Measurements from ENCODE around the gene SLC6A15. TPM values are rescaled to one million over a fixed set of nuclear protein-coding genes. Genes with fewer than 3 reads are reported as not detected.

Gene SLC6A15
- polyA plus RNA-seq (ENCODE audit: low read depth in 6 of 6), result not detected

DNA sequence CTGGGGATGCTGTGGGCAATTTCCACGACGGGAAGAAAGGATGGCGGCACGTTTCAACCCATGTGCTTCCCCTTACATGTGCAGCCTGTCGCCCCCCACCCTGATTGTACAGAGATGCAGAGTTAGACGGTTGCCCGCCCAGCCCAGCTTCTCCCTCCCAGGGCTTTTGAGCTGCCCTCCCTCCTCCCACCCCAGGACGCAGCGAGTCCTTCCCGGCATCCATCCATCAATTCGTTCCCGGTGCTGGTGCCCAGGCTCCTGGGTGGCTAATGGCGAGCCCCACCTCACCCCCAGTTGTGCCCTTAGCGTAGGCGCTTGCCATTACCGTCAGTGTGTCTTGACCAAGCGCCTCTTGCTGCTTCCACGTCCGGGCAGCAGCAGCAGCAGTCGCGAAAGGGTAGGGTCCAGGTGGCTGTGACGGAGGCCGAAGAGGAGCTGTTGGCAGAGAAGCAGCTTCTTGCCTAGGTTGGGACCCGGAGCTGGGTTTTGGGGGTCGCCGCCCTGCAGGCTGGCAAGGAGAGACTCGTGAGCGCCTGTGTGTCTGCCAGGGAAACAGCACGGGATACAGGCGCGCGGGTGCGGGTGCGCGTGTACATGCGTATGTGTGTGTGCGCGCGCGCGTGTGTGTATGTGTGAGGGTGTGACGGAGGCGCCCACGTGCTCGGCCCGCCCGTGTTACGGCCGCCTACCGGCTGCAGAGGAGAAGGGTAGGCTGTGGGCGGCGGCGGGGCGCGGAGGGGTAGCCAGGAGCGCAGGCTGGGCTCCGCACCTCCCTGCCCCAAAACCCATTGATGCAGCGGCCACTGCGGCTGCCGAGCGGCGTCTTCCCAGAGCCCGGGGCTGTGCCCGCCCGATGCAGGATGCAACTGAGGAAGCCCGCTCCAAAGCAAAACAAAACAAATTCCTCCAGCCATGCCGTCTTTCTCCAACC, at the start of gene SLC6A15:
Gene SLC6A15 (minus strand): TSS at position 602 of the 931 bp plus-strand sequence. CDS start 20,679 bp downstream, outside the sequence.
- no peak for DNase-seq
- Mint-ChIP-seq H3K4me1 (peaks cover 2 to 18% (median 11%) of the 10 kb centered on the region in 3 donors), H3K27ac (peak within 1 kb of the TSS in 2 of 6 donors; percentile 15 to 88), H3K9me3 (peaks cover 0 to 8% (median 1%) of the 10 kb centered on the region in 7 donors), H3K4me3 (peak within 1 kb of the TSS in 5 of 8 donors; percentile 32 to 81 (median 40)), H3K27me3 (peaks cover 27 to 46% (median 45%) of the 10 kb centered on the region in 3 donors), H3K36me3 (no peaks in the 10 kb centered on the region)
- ATAC-seq (ENCODE audit: low read depth in 2 of 2), result no peak

DNA sequence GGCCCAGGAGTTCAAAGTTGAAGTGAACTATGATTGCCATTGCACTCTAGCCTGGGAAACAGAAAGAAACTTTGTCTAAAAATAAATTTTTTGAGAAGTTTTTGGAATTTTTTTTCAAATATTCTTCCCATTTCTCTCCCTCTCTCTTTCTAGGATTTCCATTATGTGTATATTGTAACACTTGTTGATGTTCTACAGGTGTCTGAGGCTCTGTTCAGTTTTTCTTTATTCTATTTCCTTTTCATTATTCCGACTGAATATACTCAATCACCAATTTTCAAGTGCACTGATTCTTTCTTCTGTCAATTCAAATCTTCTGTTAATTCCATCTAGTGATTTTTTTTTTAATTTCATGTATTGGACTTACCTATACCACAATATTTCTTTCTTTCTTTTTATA, 48.3 kb upstream of the SLC6A15 start:
- Mint-ChIP-seq H3K27me3 (no peaks in the 10 kb centered on the region), H3K4me1 (no peaks in the 10 kb centered on the region), H3K36me3 (no peaks in the 10 kb centered on the region), H3K9me3 (peaks cover 0 to 2% (median 0%) of the 10 kb centered on the region in 7 donors), H3K4me3 (no peak overlapping the region), H3K27ac (no peak overlapping the region)
- DNase-seq (no peak), ATAC-seq (ENCODE audit: low read depth in 2 of 2) (no peak)

DNA sequence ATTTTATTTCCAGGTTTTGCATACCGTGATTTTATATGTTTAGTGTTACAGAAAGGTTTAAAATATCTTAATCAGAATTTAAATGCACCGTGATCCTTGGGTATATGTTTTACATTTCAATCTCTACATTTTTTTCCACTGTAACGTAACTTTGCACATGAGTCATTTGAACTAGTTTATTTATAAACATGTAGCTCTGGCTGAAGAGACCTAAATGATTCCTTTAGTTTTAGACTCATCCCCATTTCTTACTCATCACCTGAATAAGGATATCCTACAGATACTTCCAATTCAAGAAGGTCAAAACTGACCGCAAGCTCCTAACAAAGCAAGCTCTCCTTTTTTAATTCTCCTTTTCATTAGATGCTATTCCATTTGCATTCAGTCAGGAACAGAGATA, 42.7 kb upstream of the SLC6A15 start:
- Mint-ChIP-seq H3K9me3 (no peaks in the 10 kb centered on the region), H3K36me3 (no peaks in the 10 kb centered on the region), H3K4me1 (no peaks in the 10 kb centered on the region), H3K4me3 (no peak overlapping the region), H3K27me3 (no peaks in the 10 kb centered on the region), H3K27ac (no peak overlapping the region)
- ATAC-seq (ENCODE audit: low read depth in 2 of 2), result no peak
- DNase-seq, result no peak

DNA sequence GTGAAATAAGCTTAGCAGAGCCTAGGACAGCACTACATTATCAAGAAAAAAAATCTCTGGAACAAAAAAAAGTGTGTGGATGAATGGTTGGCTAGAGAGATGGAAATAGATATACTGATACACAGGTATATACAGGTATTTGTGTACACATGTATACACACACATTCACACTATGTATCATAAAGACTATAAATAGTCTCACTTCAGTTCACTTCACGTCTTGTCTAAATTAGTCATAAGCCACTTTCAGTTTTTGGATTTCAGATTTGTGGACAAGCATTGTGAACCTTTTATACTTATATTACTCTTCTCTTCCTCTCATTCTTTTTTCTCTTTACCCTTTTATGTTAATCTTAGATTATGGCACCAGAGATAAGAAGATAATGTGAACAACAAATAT, 41.8 kb upstream of the SLC6A15 start:
- DNase-seq, result no peak
- Mint-ChIP-seq H3K27ac (no peak overlapping the region), H3K9me3 (no peaks in the 10 kb centered on the region), H3K4me1 (no peaks in the 10 kb centered on the region), H3K4me3 (no peak overlapping the region), H3K27me3 (no peaks in the 10 kb centered on the region), H3K36me3 (no peaks in the 10 kb centered on the region)
- no peak for ATAC-seq (ENCODE audit: low read depth in 2 of 2)

DNA sequence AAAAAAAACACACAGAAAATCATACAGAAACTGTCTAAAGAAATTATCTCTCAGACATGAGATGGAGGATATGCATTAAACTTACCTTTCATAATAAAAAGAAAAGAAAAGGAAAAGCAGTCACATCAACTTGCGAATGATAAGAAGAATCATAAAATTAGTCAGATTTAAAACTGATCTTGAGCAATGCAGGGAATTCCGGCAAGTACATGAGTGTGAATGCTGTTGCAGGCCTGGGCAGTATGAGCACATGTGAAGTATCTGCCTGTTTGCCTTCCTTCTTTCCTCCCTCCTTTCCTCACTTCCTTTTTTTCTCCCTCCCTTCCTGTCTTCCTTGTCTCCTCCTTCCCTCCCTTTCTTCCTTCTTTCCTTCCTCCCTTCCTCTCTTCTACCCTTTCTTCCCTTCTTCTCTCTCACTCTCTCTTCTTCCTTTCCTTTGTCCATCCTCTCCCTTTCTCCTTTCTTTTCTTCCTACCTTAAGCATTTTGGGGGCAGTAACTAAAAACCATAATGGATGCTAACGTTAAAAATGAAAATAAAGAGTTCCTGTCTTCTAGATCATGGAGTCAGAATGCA, 38.5 kb upstream of the SLC6A15 start:
- Mint-ChIP-seq H3K4me3 (no peak overlapping the region), H3K27me3 (no peaks in the 10 kb centered on the region), H3K36me3 (no peaks in the 10 kb centered on the region), H3K4me1 (no peaks in the 10 kb centered on the region), H3K9me3 (no peaks in the 10 kb centered on the region), H3K27ac (no peak overlapping the region)
- no peak for ATAC-seq (ENCODE audit: low read depth in 2 of 2)
- no peak for DNase-seq

DNA sequence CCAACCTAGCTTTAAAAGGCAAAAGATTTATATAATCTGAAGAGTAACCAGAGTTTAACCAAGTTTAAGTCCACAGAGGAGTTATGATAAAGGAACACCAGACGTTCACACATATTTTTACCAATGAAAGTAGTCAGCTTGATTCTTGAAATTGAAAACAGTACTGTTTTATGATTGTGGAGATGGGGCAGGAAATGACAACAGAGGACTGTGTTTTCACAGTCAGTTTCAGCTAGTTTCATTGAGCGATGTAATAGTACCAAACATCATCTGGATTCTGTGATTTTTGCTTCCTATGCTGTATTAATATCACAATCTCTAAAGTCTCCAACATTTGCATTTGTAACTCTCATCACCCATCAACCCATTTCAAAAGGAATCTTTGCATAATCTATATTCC, 34.2 kb upstream of the SLC6A15 start:
- Mint-ChIP-seq H3K4me3 (no peak overlapping the region), H3K27me3 (no peaks in the 10 kb centered on the region), H3K9me3 (peaks cover 0 to 3% (median 0%) of the 10 kb centered on the region in 7 donors), H3K4me1 (no peaks in the 10 kb centered on the region), H3K36me3 (no peaks in the 10 kb centered on the region), H3K27ac (no peak overlapping the region)
- ATAC-seq (ENCODE audit: low read depth in 2 of 2), result no peak
- DNase-seq, result no peak

DNA sequence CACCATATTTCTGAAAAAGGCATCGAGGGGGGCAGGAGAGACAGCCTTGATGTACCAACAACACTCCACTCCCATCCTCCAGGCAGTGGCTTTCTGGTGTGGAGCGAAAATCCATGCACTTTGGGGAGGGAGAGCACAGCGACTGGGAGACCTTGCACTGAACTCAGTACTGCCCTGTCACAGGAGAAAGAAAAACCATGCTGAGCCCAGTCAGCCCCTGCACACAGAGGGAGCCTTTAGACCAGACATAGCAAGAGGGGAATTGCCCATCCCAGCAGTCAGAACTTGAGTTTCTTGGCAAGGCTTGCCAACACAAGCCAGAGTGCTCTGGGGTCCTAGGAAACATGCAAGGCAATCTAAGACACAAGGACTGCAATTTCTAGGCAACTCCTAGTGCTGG, 24.8 kb upstream of the SLC6A15 start:
- Mint-ChIP-seq H3K36me3 (no peaks in the 10 kb centered on the region), H3K27me3 (no peaks in the 10 kb centered on the region), H3K4me3 (no peak overlapping the region), H3K4me1 (no peaks in the 10 kb centered on the region), H3K9me3 (peaks cover 0 to 13% (median 0%) of the 10 kb centered on the region in 7 donors), H3K27ac (no peak overlapping the region)
- ATAC-seq (ENCODE audit: low read depth in 2 of 2) (no peak), DNase-seq (no peak)

DNA sequence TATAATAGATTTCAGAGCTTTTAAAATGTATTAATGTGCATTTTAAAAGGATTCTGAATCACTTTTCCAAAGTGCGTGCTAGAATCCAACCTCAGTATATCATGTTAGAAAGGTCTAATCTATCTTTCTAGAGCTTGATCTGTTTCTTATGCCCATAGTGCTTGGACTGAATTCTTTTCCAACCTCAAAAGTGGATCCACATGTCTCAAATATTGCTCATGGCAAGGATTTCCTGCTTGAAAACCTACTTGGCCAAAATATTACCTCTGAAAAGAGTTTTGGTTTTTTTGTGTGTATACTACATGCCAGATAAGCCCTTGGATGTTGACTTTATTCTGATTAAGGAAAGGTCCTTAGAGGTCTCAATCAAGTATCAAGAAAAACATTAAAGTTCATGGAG, 16.9 kb upstream of the SLC6A15 start:
- H3K4me3 Mint-ChIP-seq, result no peak overlapping the region
- no peaks in the 10 kb centered on the region for H3K36me3 Mint-ChIP-seq
- H3K27ac Mint-ChIP-seq, result no peak overlapping the region
- no peaks in the 10 kb centered on the region for H3K4me1 Mint-ChIP-seq
- H3K9me3 Mint-ChIP-seq, result peaks cover 0 to 5% (median 2%) of the 10 kb centered on the region in 7 donors
- no peaks in the 10 kb centered on the region for H3K27me3 Mint-ChIP-seq
- DNase-seq (no peak), ATAC-seq (ENCODE audit: low read depth in 2 of 2) (no peak)

DNA sequence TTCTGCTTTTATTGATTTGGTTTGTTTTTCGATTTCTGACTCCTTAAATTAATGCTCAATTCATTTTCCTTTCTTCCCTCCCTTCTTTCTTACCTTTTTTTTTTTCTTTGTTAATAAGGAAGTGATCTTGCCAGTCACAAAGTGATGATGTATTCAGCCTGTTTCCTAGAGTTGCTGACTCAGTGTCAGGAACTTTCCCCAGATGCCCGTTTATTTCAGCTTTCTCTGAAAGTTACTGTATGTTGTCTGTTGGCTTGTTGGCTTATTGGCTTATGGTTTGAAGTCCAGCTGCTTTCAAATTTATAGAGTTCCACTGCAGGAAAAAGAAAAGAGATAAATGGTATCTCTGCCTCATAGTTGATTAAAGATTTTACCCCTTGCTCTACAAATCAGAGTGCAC, 12.4 kb upstream of the SLC6A15 start:
- H3K27ac Mint-ChIP-seq, result no peak overlapping the region
- H3K9me3 Mint-ChIP-seq, result no peaks in the 10 kb centered on the region
- ATAC-seq (ENCODE audit: low read depth in 2 of 2) (no peak), DNase-seq (no peak)
- H3K27me3 Mint-ChIP-seq, result peaks cover 0 to 5% (median 0%) of the 10 kb centered on the region in 3 donors
- H3K4me1 Mint-ChIP-seq, result no peaks in the 10 kb centered on the region
- no peak overlapping the region for H3K4me3 Mint-ChIP-seq
- no peaks in the 10 kb centered on the region for H3K36me3 Mint-ChIP-seq

DNA sequence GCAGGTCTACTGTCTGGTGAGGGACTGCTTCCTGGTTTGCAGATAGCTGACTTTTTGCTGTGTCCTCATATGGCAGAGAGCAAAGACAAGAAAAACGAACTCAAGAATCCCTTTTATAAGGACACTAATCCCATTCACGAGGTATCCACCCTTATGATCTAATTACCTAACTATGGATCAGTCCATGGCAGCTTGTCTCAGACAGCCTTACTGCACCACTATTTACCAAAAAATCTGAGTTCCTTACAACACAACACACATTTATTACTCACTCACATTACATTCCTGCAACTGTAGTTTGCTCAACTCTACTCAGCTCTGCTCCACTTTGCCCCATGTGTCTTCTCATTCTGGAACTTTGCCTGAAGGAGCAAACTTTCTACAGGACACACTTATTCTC, 10.1 kb upstream of the SLC6A15 start:
- Mint-ChIP-seq H3K4me3 (no peak overlapping the region), H3K27me3 (peaks cover 0 to 5% (median 0%) of the 10 kb centered on the region in 3 donors), H3K27ac (no peak overlapping the region), H3K9me3 (peaks cover 0 to 4% (median 0%) of the 10 kb centered on the region in 7 donors), H3K4me1 (no peaks in the 10 kb centered on the region), H3K36me3 (no peaks in the 10 kb centered on the region)
- no peak for ATAC-seq (ENCODE audit: low read depth in 2 of 2)
- no peak for DNase-seq

DNA sequence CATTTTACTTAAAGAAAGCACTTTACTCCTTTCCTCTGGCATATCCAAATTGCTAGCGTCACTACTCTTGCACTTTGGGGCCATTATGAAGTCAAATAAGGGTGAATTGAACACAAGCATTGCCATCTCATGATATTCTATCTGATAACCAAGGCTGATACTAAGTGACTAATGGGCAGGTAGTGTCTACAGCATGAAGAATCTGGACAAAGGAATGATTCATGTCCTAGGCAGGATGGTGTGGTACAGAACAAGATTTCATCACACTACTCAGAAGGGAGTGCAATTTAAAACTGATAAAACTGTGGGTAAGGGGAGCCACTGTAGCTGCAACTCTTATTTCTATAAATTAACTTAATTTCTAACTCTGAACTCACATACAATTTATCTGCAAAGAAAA, 7.7 kb upstream of the SLC6A15 start:
- ATAC-seq (ENCODE audit: low read depth in 2 of 2), result no peak
- Mint-ChIP-seq H3K27me3 (peaks cover 0 to 9% (median 6%) of the 10 kb centered on the region in 3 donors), H3K36me3 (no peaks in the 10 kb centered on the region), H3K4me1 (no peaks in the 10 kb centered on the region), H3K4me3 (no peak overlapping the region), H3K9me3 (peaks cover 0 to 4% (median 0%) of the 10 kb centered on the region in 7 donors), H3K27ac (no peak overlapping the region)
- no peak for DNase-seq

DNA sequence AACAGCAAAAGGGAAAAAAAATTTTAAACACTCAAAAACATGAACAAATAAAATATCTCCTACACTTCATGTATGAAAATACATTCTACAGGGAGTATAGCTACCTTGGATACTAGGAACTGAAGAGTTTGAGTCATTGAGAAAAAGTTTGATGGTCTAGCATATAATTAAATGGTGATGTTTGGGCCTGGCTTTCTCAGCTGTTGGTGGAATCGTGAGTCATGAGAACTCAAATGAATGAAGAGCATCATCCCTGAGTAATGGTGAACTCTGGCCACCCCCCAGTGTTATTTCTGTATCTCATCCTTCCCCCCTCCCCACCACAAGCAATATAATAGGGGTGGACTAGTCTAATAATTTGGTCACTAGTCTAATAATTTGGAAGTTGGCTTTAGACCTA, 6.7 kb upstream of the SLC6A15 start:
- DNase-seq, result no peak

DNA sequence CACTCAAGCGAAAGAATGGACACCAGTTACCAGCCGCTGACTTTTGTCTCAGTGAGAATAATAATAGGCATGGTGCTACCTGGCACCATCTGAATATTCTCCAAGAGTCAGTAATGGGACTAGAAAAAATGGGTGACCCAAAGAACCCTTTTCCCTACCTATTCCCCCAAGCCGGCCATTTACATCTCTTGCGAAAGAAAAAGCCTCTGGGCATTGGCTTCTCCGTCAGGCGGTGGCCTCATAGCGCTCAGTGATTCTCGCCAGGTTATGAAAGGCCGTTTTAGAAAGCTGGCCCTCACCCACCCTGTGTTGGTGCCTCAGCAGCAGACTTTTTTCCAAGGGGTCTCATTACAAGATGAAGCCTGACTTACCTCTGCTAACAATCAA, 523 bp upstream of the SLC6A15 start:
- H3K4me3 Mint-ChIP-seq, result peak overlapping the region in 1 of 8 donors; percentile 61
- peaks cover 27 to 46% (median 45%) of the 10 kb centered on the region in 3 donors for H3K27me3 Mint-ChIP-seq
- no peak overlapping the region for H3K27ac Mint-ChIP-seq
- peaks cover 0 to 8% (median 1%) of the 10 kb centered on the region in 7 donors for H3K9me3 Mint-ChIP-seq
- no peaks in the 10 kb centered on the region for H3K36me3 Mint-ChIP-seq
- no peak for ATAC-seq (ENCODE audit: low read depth in 2 of 2)
- no peak for DNase-seq
- H3K4me1 Mint-ChIP-seq, result peaks cover 2 to 18% (median 11%) of the 10 kb centered on the region in 3 donors

More for the DNA sequence above, 6.7 kb upstream of the SLC6A15 start:
- Mint-ChIP-seq H3K4me3 (no peak overlapping the region), H3K4me1 (no peaks in the 10 kb centered on the region), H3K36me3 (no peaks in the 10 kb centered on the region), H3K27me3 (peaks cover 6 to 10% (median 9%) of the 10 kb centered on the region in 3 donors), H3K27ac (no peak overlapping the region), H3K9me3 (peaks cover 0 to 4% (median 0%) of the 10 kb centered on the region in 7 donors)
- ATAC-seq (ENCODE audit: low read depth in 2 of 2), result no peak
